ENCODE results near the gene AK8. TPM values are rescaled to one million over a fixed set of nuclear protein-coding genes. Genes with fewer than 3 reads are reported as not detected.

Gene AK8
- total and polyA plus RNA-seq, 8 donors = 0.56 to 0.89 (median 0.60) TPM; not detected in 5

- Histone ChIP-seq H3K36me3 (no peaks in the 10 kb centered on the region), H3K9me3 (no peaks in the 10 kb centered on the region), H3K4me3 (no peak overlapping the region), H3K27ac (no peak overlapping the region), H3K4me1 (peaks cover 0 to 3% (median 0%) of the 10 kb centered on the region in 4 donors), H3K27me3 (peaks cover 0 to 19% (median 0%) of the 10 kb centered on the region in 3 donors)
- TF ChIP-seq POLR2A (IDR thresholded peaks at IDR 0.05) = no peak
- no peak for TF ChIP-seq CTCF (IDR thresholded peaks at IDR 0.05)
- no peak for TF ChIP-seq EP300 (IDR thresholded peaks at IDR 0.05)
- TF ChIP-seq POLR2AphosphoS5 (IDR thresholded peaks at IDR 0.05) = no peak
- DNase-seq = no peak
- 83 to 91% (median 90%) methylated on average over 16 of the region's 16 CpGs for WGBS, 5 donors
- intact Hi-C loops (cut with DNase I; ENCODE audit: low total_unique reads) = no loop called here
Observed at GRCh38 chr9:132730054-132731033, 147.7 kb downstream of the AK8 start.

GRCh38 chr9:132729235-132729890 is 148.7 kb downstream of the AK8 start:
- Histone ChIP-seq H3K27ac (no peak overlapping the region), H3K4me1 (peaks cover 0 to 3% (median 0%) of the 10 kb centered on the region in 4 donors), H3K4me3 (no peak overlapping the region), H3K9me3 (no peaks in the 10 kb centered on the region), H3K27me3 (peaks cover 0 to 15% (median 0%) of the 10 kb centered on the region in 3 donors), H3K36me3 (no peaks in the 10 kb centered on the region)
- intact Hi-C loops (cut with DNase I; ENCODE audit: low total_unique reads) = no loop called here
- 51 to 61% (median 59%) methylated on average over 5 of the region's 5 CpGs for WGBS, 5 donors
- no peak for TF ChIP-seq POLR2A (IDR thresholded peaks at IDR 0.05)
- no peak for TF ChIP-seq EP300 (IDR thresholded peaks at IDR 0.05)
- TF ChIP-seq POLR2AphosphoS5 (IDR thresholded peaks at IDR 0.05) = no peak
- TF ChIP-seq CTCF (IDR thresholded peaks at IDR 0.05) = no peak
- DNase-seq = no peak

GRCh38 chr9:132728497-132728896 is 149.6 kb downstream of the AK8 start:
- TF ChIP-seq EP300 (IDR thresholded peaks at IDR 0.05) (no peak), POLR2AphosphoS5 (IDR thresholded peaks at IDR 0.05) (no peak), POLR2A (IDR thresholded peaks at IDR 0.05) (no peak), CTCF (IDR thresholded peaks at IDR 0.05) (no peak)
- 63 to 78% (median 72%) methylated on average over 2 of the region's 2 CpGs for WGBS, 5 donors

GRCh38 chr9:132728071-132728470 is 150.0 kb downstream of the AK8 start:
- Histone ChIP-seq H3K27me3 (peaks cover 0 to 5% (median 0%) of the 10 kb centered on the region in 3 donors), H3K36me3 (no peaks in the 10 kb centered on the region), H3K27ac (no peak overlapping the region), H3K4me1 (no peaks in the 10 kb centered on the region), H3K9me3 (no peaks in the 10 kb centered on the region), H3K4me3 (no peak overlapping the region)
- no peak for DNase-seq
- intact Hi-C loops (cut with DNase I; ENCODE audit: low total_unique reads) = no loop called here
- 83 to 95% (median 87%) methylated on average over 4 to 5 of the region's 5 CpGs for WGBS, 5 donors
- TF ChIP-seq CTCF (IDR thresholded peaks at IDR 0.05) = no peak

More at GRCh38 chr9:132728497-132728896, 149.6 kb downstream of the AK8 start:
- intact Hi-C loops (cut with DNase I; ENCODE audit: low total_unique reads) = no loop called here
- Histone ChIP-seq H3K4me1 (peaks cover 0 to 3% (median 0%) of the 10 kb centered on the region in 4 donors), H3K27ac (no peak overlapping the region), H3K4me3 (no peak overlapping the region), H3K36me3 (no peaks in the 10 kb centered on the region), H3K27me3 (peaks cover 0 to 7% (median 0%) of the 10 kb centered on the region in 3 donors), H3K9me3 (no peaks in the 10 kb centered on the region)
- DNase-seq = no peak

All from stomach (tissue), 9 donors.